Endodermal cell (in vitro differentiated cells): ENCODE measurements around the gene ZNF423. TPM values are rescaled to one million over a fixed set of nuclear protein-coding genes. Genes with fewer than 3 reads are reported as not detected.
A peak's percentile ranks its signal among the peaks of the same experiment; 100 is the strongest.
"Not testable (repeated sequence)": the region's sequence is repeated elsewhere in the genome, so short reads cannot be mapped to it uniquely, and the experiment has no call there.

ENCODE experiments used
- DNase-seq: peaks from one replicate; pipeline ENCODE4 v3.0.0-alpha.2; 2017
- H3K27ac ChIP-seq: 2 replicates; pipeline ENCODE4 v1.5.1; 2013; ENCODE audit warnings: mild to moderate bottlenecking, low read depth, low read length, moderate library complexity
- H3K27me3 ChIP-seq: 2 replicates; pipeline ENCODE4 v1.6.1; 2013; ENCODE audit warnings: mild to moderate bottlenecking, low read length, moderate library complexity; ENCODE audit not compliant: insufficient read depth, control insufficient read depth, poor library complexity, severe bottlenecking
- H3K36me3 ChIP-seq: 2 replicates; pipeline ENCODE4 v1.7.0; 2013; ENCODE audit warnings: mild to moderate bottlenecking, low read length, moderate library complexity; ENCODE audit not compliant: control insufficient read depth, insufficient read depth
- H3K4me1 ChIP-seq: one replicate; pipeline ENCODE4 v1.7.0; 2013; ENCODE audit warnings: low read length; ENCODE audit not compliant: control insufficient read depth, insufficient read depth
- H3K4me3 ChIP-seq: 2 replicates; pipeline ENCODE4 v1.5.1; 2013; ENCODE audit warnings: mild to moderate bottlenecking, low read length, moderate library complexity
- H3K9ac ChIP-seq: 2 replicates; pipeline ENCODE4 v1.6.1; 2013; ENCODE audit warnings: mild to moderate bottlenecking, low read length, moderate library complexity; ENCODE audit not compliant: poor library complexity, severe bottlenecking; ENCODE audit errors: extremely low read depth
- H3K9me3 ChIP-seq: 2 replicates; pipeline ENCODE4 v1.6.1; 2013; ENCODE audit warnings: mild to moderate bottlenecking, low read length, moderate library complexity; ENCODE audit not compliant: control insufficient read depth
- H3K27ac Mint-ChIP-seq: 2 replicates; pipeline ENCODE4 v1.8.0; 2020; ENCODE audit warnings: mixed read lengths
- H3K27me3 Mint-ChIP-seq: 2 replicates; pipeline ENCODE4 v1.8.0; 2021; ENCODE audit warnings: mild to moderate bottlenecking, mixed read lengths; ENCODE audit not compliant: insufficient read depth
- H3K36me3 Mint-ChIP-seq: 2 replicates; pipeline ENCODE4 v1.8.0; 2020; ENCODE audit warnings: low read depth, mixed read lengths
- H3K4me1 Mint-ChIP-seq: 2 replicates; pipeline ENCODE4 v1.8.0; 2020; ENCODE audit warnings: mixed read lengths
- H3K4me3 Mint-ChIP-seq: 2 replicates; pipeline ENCODE4 v1.8.0; 2020; ENCODE audit warnings: mild to moderate bottlenecking, moderate library complexity, mixed read lengths
- H3K9me3 Mint-ChIP-seq: 2 replicates; pipeline ENCODE4 v1.8.0; 2020; ENCODE audit warnings: mild to moderate bottlenecking, mixed read lengths
- CTCF ChIP-seq: fragments of 200-600 bp; sonication (generic); conservative IDR thresholded peaks from 2 replicates; pipeline ENCODE4 v1.5.0; 2021; ENCODE audit warnings: antibody characterized with exemption, mild to moderate bottlenecking
- WGBS, 2 experiments: methylation state at CpG; one replicate each; pipeline versions ENCODE4 v1.1.5 to v1.1.7; 2013; ENCODE audit warnings: missing lambda C conversion rate in 2 of 2, mixed read lengths in 1 of 2; ENCODE audit not compliant: insufficient coverage in 1 of 2, insufficient read length in 1 of 2; 5-methylcytosine and 5-hydroxymethylcytosine counted together
- total RNA-seq, 2 donors: library from RNA; stranded (reverse); fragmentation: NEBNext Ultra II Directional in 1 of 2; extraction: Animal tissue kit (Norgen Biotek cat#: 25700) in 1 of 2; gene quantifications; 2 replicates in 1 of 2; 3 replicates in 1 of 2; pipeline ENCODE4 v1.2.1, GENCODE V29; 2021

Gene ZNF423
- total RNA-seq, 2 donors from 2014 or later = 30.3 to 41.9 TPM

- Histone ChIP-seq H3K9ac (no peak overlapping the region), H3K4me3 (no peak overlapping the region), H3K27me3 (no peaks in the 10 kb centered on the region), H3K4me1 (peaks cover 13% of the 10 kb centered on the region), H3K36me3 (no peaks in the 10 kb centered on the region), H3K9me3 (no peaks in the 10 kb centered on the region), H3K27ac (no peak overlapping the region)
- H3K4me3 Mint-ChIP-seq = no peak overlapping the region
- H3K36me3 Mint-ChIP-seq = no peaks in the 10 kb centered on the region
- no peaks in the 10 kb centered on the region for H3K9me3 Mint-ChIP-seq
- WGBS, 2 experiments = 86 to 88% methylated on average over 4 to 5 of the region's 6 CpGs
- no peak for DNase-seq
- no peak overlapping the region for H3K27ac Mint-ChIP-seq
- no peak for TF ChIP-seq CTCF
- peaks cover 15% of the 10 kb centered on the region for H3K4me1 Mint-ChIP-seq
- no peaks in the 10 kb centered on the region for H3K27me3 Mint-ChIP-seq
These were observed 289.5 kb downstream of the ZNF423 start for GRCh38 chr16:49566432-49566831.

- Histone ChIP-seq H3K27ac (no peak overlapping the region), H3K9ac (no peak overlapping the region), H3K9me3 (no peaks in the 10 kb centered on the region), H3K27me3 (no peaks in the 10 kb centered on the region), H3K4me3 (peak overlapping the region; percentile 9), H3K36me3 (no peaks in the 10 kb centered on the region), H3K4me1 (peaks cover 20% of the 10 kb centered on the region)
- DNase-seq = no peak
- H3K27me3 Mint-ChIP-seq = no peaks in the 10 kb centered on the region
- H3K27ac Mint-ChIP-seq = peak overlapping the region; percentile 13
- H3K4me3 Mint-ChIP-seq = peak overlapping the region; percentile 1
- H3K9me3 Mint-ChIP-seq = no peaks in the 10 kb centered on the region
- no peaks in the 10 kb centered on the region for H3K36me3 Mint-ChIP-seq
- WGBS, 2 experiments = 80 to 81% methylated on average over 8 to 14 of the region's 14 CpGs
- TF ChIP-seq CTCF = no peak
- peaks cover 24% of the 10 kb centered on the region for H3K4me1 Mint-ChIP-seq
These were observed 291.2 kb downstream of the ZNF423 start for GRCh38 chr16:49564496-49565229.

- H3K27me3 Mint-ChIP-seq = no peaks in the 10 kb centered on the region
- Histone ChIP-seq H3K9ac (no peak overlapping the region), H3K36me3 (no peaks in the 10 kb centered on the region), H3K4me3 (no peak overlapping the region), H3K27me3 (no peaks in the 10 kb centered on the region), H3K27ac (no peak overlapping the region), H3K4me1 (peaks cover 26% of the 10 kb centered on the region), H3K9me3 (no peaks in the 10 kb centered on the region)
- DNase-seq = no peak
- H3K4me1 Mint-ChIP-seq = peaks cover 34% of the 10 kb centered on the region
- no peak for TF ChIP-seq CTCF
- H3K4me3 Mint-ChIP-seq = no peak overlapping the region
- no peaks in the 10 kb centered on the region for H3K9me3 Mint-ChIP-seq
- H3K27ac Mint-ChIP-seq = no peak overlapping the region
- WGBS, 2 experiments = 83 to 98% methylated on average over 2 of the region's 2 CpGs
- H3K36me3 Mint-ChIP-seq = no peaks in the 10 kb centered on the region
These were observed 292.2 kb downstream of the ZNF423 start for GRCh38 chr16:49563666-49564065.

GRCh38 chr16:49562894-49563293 is 293.0 kb downstream of the ZNF423 start:
- H3K36me3 Mint-ChIP-seq, H3K36me3 ChIP-seq, H3K4me3 ChIP-seq, H3K27ac ChIP-seq, H3K27me3 ChIP-seq, H3K27me3 Mint-ChIP-seq, H3K9me3 Mint-ChIP-seq, H3K9ac ChIP-seq, DNase-seq, H3K4me3 Mint-ChIP-seq, H3K27ac Mint-ChIP-seq, H3K9me3 ChIP-seq: not testable (repeated sequence)
- peaks cover 30% of the 10 kb centered on the region for H3K4me1 ChIP-seq
- 94% methylated on average over 8 of the region's 8 CpGs; no CpG with 5 or more reads in 1 of the 2 experiments for WGBS, 2 experiments
- peaks cover 41% of the 10 kb centered on the region for H3K4me1 Mint-ChIP-seq
